HG03558 (cell line): ENCODE measurements around the gene HAX1.
"Not testable (repeated sequence)": the region's sequence is repeated elsewhere in the genome, so short reads cannot be mapped to it uniquely, and the experiment has no call there.

ENCODE experiments used
- ATAC-seq: cut with Tn5 transposase; IDR thresholded peaks from one replicate; pipeline ENCODE4 v1.9.1; 2021; ENCODE audit warnings: moderate number of reproducible peaks; ENCODE audit not compliant: unreplicated experiment; ENCODE audit errors: extremely low read depth

HAX1 gene

GRCh38 chr1:154272217-154272998 is at the start of gene HAX1:
HAX1 (plus strand) TSS chr1:154272629; CDS start chr1:154272724, 95 bp downstream.
- ATAC-seq, result peak; percentile 67

- no peak for ATAC-seq
These were observed 49.5 kb upstream of the HAX1 start for GRCh38 chr1:154222918-154223317.

GRCh38 chr1:154223621-154224020 is 48.8 kb upstream of the HAX1 start:
- no peak for ATAC-seq

- ATAC-seq, result no peak
These were observed 47.1 kb upstream of the HAX1 start for GRCh38 chr1:154225370-154225769.

GRCh38 chr1:154231112-154231511 is 41.3 kb upstream of the HAX1 start:
- not testable (repeated sequence) for ATAC-seq

- ATAC-seq, result not testable (repeated sequence)
These were observed 39.3 kb upstream of the HAX1 start for GRCh38 chr1:154233127-154233526.

- ATAC-seq, result no peak
These were observed 35.6 kb upstream of the HAX1 start for GRCh38 chr1:154236855-154237254.

- no peak for ATAC-seq
These were observed 35.0 kb upstream of the HAX1 start for GRCh38 chr1:154237435-154237834.

- ATAC-seq, result no peak
These were observed 34.4 kb upstream of the HAX1 start for GRCh38 chr1:154237880-154238506.

- no peak for ATAC-seq
These were observed 32.9 kb upstream of the HAX1 start for GRCh38 chr1:154239491-154239890.

GRCh38 chr1:154240294-154240833 is 32.1 kb upstream of the HAX1 start:
- ATAC-seq, result no peak

GRCh38 chr1:154241703-154242351 is 30.6 kb upstream of the HAX1 start:
- no peak for ATAC-seq

- ATAC-seq, result no peak
These were observed 18.8 kb upstream of the HAX1 start for GRCh38 chr1:154253671-154254070.

GRCh38 chr1:154256686-154257085 is 15.7 kb upstream of the HAX1 start:
- ATAC-seq, result no peak

GRCh38 chr1:154258784-154259183 is 13.6 kb upstream of the HAX1 start:
- no peak for ATAC-seq

- no peak for ATAC-seq
These were observed 12.3 kb upstream of the HAX1 start for GRCh38 chr1:154260127-154260526.

GRCh38 chr1:154263465-154264332 is 8.7 kb upstream of the HAX1 start:
- ATAC-seq, result no peak

- ATAC-seq, result no peak
These were observed 8.0 kb upstream of the HAX1 start for GRCh38 chr1:154264454-154264853.

GRCh38 chr1:154265586-154265985 is 6.8 kb upstream of the HAX1 start:
- ATAC-seq, result no peak

GRCh38 chr1:154270833-154271232 is 1.6 kb upstream of the HAX1 start:
- ATAC-seq, result no peak
